IPS-NIHi7 (cell line): ENCODE measurements around the gene THSD7B.
"Not testable (repeated sequence)": the region's sequence is repeated elsewhere in the genome, so short reads cannot be mapped to it uniquely, and the experiment has no call there.

Experiments used
- DNase-seq: peaks from one replicate; pipeline ENCODE4 v3.0.0; 2012; ENCODE audit warnings: mixed read lengths; ENCODE audit errors: extremely low spot score

Gene THSD7B

GRCh38 chr2:137700250-137700649 is 934.9 kb downstream of the THSD7B start:
- not testable (repeated sequence) for DNase-seq

GRCh38 chr2:137700681-137701080 is 935.3 kb downstream of the THSD7B start:
- DNase-seq: no peak

- DNase-seq: no peak
Measured at GRCh38 chr2:137705296-137705695, 940.0 kb downstream of the THSD7B start.

- DNase-seq: no peak
Measured at GRCh38 chr2:137706786-137707613, 941.7 kb downstream of the THSD7B start.

- DNase-seq: no peak
Measured at GRCh38 chr2:137708311-137708710, 943.0 kb downstream of the THSD7B start.

GRCh38 chr2:137715731-137716191 is 950.4 kb downstream of the THSD7B start:
- DNase-seq: no peak

GRCh38 chr2:137718786-137719185 is 953.4 kb downstream of the THSD7B start:
- DNase-seq: no peak

GRCh38 chr2:137721733-137722132 is 956.4 kb downstream of the THSD7B start:
- no peak for DNase-seq

GRCh38 chr2:137724912-137725311 is 959.6 kb downstream of the THSD7B start:
- no peak for DNase-seq
